Measurements from ENCODE around the gene ADTRP. TPM values are rescaled to one million over a fixed set of nuclear protein-coding genes. Genes with fewer than 3 reads are reported as not detected.
A peak's percentile ranks its signal among the peaks of the same experiment; 100 is the strongest.

ADTRP gene
- total and polyA plus RNA-seq, 10 of the 15 experiments (the other 5 are each of a cell fraction or from before 2014, with no cell fraction given) = 0.10 to 2.6 (median 2.1) TPM

DNA sequence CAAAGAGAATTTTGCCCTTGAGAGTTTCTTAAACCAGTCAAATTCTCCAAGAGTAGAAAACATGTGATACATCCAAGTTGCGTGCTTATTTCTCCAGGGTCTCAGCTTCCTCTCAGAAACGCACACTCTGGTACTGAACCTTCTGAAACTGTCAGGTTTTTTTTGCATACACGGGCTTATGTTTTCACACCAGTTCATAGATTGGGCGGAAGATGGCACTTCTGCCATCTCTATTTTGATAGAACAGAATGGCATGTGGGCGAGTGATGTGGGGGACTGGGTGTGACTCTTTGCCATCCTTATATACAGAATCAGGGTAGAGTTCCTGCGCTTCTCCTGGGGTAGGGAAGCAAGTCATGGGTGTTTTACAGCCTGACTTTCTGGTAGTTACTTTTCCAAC lies 56.4 kb downstream of the ADTRP start (continued):
- TF ChIP-seq, protein P1, sequence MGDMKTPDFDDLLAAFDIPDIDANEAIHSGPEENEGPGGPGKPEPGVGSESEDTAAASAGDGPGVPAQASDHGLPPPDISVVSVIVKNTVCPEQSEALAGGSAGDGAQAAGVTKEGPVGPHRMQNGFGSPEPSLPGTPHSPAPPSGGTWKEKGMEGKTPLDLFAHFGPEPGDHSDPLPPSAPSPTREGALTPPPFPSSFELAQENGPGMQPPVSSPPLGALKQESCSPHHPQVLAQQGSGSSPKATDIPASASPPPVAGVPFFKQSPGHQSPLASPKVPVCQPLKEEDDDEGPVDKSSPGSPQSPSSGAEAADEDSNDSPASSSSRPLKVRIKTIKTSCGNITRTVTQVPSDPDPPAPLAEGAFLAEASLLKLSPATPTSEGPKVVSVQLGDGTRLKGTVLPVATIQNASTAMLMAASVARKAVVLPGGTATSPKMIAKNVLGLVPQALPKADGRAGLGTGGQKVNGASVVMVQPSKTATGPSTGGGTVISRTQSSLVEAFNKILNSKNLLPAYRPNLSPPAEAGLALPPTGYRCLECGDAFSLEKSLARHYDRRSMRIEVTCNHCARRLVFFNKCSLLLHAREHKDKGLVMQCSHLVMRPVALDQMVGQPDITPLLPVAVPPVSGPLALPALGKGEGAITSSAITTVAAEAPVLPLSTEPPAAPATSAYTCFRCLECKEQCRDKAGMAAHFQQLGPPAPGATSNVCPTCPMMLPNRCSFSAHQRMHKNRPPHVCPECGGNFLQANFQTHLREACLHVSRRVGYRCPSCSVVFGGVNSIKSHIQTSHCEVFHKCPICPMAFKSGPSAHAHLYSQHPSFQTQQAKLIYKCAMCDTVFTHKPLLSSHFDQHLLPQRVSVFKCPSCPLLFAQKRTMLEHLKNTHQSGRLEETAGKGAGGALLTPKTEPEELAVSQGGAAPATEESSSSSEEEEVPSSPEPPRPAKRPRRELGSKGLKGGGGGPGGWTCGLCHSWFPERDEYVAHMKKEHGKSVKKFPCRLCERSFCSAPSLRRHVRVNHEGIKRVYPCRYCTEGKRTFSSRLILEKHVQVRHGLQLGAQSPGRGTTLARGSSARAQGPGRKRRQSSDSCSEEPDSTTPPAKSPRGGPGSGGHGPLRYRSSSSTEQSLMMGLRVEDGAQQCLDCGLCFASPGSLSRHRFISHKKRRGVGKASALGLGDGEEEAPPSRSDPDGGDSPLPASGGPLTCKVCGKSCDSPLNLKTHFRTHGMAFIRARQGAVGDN (IDR thresholded peaks at IDR 0.05) = peak; percentile 54; the same call in 1 of the 2 replicates
- peak; percentile 66 for TF ChIP-seq IKZF1 (conservative IDR thresholded peaks at IDR 0.05)
- 0 out of 2 replicates have a peak, but pooled peaks have one; percentile 17 for TF ChIP-seq PAX5 (IDR thresholded peaks at IDR 0.05; ENCODE audit: borderline replicate concordance, low read depth, low read length)
- TF ChIP-seq, protein P2, sequence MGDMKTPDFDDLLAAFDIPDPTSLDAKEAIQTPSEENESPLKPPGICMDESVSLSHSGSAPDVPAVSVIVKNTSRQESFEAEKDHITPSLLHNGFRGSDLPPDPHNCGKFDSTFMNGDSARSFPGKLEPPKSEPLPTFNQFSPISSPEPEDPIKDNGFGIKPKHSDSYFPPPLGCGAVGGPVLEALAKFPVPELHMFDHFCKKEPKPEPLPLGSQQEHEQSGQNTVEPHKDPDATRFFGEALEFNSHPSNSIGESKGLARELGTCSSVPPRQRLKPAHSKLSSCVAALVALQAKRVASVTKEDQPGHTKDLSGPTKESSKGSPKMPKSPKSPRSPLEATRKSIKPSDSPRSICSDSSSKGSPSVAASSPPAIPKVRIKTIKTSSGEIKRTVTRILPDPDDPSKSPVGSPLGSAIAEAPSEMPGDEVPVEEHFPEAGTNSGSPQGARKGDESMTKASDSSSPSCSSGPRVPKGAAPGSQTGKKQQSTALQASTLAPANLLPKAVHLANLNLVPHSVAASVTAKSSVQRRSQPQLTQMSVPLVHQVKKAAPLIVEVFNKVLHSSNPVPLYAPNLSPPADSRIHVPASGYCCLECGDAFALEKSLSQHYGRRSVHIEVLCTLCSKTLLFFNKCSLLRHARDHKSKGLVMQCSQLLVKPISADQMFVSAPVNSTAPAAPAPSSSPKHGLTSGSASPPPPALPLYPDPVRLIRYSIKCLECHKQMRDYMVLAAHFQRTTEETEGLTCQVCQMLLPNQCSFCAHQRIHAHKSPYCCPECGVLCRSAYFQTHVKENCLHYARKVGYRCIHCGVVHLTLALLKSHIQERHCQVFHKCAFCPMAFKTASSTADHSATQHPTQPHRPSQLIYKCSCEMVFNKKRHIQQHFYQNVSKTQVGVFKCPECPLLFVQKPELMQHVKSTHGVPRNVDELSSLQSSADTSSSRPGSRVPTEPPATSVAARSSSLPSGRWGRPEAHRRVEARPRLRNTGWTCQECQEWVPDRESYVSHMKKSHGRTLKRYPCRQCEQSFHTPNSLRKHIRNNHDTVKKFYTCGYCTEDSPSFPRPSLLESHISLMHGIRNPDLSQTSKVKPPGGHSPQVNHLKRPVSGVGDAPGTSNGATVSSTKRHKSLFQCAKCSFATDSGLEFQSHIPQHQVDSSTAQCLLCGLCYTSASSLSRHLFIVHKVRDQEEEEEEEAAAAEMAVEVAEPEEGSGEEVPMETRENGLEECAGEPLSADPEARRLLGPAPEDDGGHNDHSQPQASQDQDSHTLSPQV (IDR thresholded peaks at IDR 0.05) = peak; percentile 42; the same call in 1 of the 2 replicates
- TF ChIP-seq NFXL1 (IDR thresholded peaks at IDR 0.05; ENCODE audit: borderline replicate concordance) = no peak
- TF ChIP-seq, protein P3, sequence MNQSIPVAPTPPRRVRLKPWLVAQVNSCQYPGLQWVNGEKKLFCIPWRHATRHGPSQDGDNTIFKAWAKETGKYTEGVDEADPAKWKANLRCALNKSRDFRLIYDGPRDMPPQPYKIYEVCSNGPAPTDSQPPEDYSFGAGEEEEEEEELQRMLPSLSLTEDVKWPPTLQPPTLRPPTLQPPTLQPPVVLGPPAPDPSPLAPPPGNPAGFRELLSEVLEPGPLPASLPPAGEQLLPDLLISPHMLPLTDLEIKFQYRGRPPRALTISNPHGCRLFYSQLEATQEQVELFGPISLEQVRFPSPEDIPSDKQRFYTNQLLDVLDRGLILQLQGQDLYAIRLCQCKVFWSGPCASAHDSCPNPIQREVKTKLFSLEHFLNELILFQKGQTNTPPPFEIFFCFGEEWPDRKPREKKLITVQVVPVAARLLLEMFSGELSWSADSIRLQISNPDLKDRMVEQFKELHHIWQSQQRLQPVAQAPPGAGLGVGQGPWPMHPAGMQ (IDR thresholded peaks at IDR 0.05; ENCODE audit: borderline replicate concordance) = no peak
